HS-27A (cell line): ENCODE results near the gene NXPH3.
"Not testable (repeated sequence)": the region's sequence is repeated elsewhere in the genome, so short reads cannot be mapped to it uniquely, and the experiment has no call there.

Experiments
- DNase-seq: peaks from one replicate; pipeline ENCODE4 v3.0.0-alpha.2; 2012; ENCODE audit warnings: low read depth, missing footprints

The NXPH3 gene

DNA sequence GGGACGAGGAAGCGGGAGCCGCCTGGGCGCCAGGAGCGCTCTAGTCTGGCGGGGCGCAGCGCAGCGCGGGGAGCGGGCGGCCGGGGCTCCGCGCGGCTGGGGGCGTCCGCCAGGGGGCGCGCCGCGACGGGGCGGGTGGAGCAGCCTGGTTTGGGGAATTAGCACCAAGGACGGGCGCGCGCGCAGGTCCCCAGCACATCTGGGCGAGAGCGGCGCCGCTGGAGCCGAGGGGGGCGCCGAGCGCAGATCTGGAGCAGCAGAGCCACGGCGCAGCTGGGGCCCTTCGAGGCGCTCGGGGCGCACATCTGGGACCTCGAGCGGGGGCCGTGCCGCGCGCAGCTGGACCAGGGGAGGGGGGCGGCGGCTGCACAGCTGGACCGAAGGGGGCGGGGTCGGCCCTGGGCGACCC is at the start of gene NXPH3:
TSS of gene NXPH3 (plus strand) at position 193 of the 409 bp plus-strand sequence. CDS start 349 bp downstream, outside the sequence.
- DNase-seq, result no peak

DNA sequence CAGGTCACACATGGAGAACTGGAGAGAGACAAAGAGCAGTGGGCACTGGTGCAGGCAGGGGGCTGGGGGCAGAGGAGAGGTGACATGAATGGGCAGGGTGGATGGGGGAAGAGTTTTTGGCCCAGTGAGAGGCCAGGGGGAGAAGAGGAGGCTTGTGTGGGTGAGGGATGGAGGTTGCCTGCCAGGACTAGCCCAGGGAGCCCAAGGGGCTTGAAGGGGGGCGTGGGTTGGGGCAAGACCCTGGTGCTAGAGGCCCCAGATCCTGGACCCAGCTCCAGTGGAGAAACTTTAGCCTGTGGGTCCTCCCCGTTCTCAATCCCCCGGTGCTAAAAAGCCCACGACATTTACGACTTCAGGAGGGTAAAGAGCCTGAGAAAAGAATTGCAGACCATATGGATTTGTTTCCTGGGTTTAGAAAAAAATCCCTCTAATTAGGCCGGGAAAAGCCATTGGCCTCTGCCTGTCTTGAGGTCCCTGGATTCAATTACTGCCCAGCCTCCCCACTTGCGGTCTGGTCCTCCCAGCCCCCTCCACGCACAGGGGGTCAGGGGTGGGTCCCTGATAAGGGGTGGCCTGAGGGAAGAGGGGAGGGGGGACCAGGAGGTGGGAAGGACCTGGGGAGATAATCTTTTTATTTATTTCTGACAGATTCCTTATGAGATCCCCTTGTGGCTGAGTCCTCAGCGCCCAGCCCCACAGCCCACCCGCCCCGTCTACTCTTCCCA is 47.6 kb upstream of the NXPH3 start:
- no peak for DNase-seq

DNA sequence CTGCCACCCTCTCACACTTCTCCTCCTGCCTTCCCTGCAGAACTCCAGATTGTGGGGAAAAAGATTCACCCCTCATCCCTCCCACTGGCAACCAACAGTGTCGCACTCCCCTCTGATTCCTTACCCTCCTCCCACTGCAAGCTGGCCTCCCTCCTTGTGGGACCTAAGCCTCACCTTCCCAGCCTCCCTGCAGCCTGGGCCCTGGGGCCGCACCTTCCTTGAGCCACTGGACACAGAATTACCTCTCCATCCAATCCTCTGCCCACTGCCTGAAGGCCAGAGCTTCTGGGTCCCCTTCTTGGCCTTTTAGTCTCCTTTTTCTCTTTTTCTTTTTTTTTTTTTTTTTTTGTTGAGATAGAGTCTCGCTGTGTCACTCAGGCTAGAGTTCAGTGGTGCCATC is 46.7 kb upstream of the NXPH3 start:
- DNase-seq, result no peak

DNA sequence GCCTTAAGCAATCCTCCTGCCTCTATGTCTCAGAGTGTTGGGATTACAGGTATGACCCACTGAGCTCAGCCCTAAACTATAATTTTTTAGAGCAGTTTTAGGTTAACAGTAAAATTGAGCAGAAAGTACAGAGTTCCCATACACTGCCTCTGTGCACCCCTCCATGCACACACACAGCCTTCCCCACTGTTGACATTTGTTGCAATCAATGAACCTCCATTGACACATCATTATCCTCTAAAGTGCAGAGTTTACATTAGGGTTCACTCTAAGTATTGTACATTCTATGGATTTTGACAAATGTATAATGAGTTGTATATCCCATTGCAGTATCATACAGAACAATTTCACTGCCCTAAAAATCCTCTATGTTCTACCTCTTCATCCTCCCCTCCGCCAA is 45.6 kb upstream of the NXPH3 start:
- DNase-seq, result no peak

DNA sequence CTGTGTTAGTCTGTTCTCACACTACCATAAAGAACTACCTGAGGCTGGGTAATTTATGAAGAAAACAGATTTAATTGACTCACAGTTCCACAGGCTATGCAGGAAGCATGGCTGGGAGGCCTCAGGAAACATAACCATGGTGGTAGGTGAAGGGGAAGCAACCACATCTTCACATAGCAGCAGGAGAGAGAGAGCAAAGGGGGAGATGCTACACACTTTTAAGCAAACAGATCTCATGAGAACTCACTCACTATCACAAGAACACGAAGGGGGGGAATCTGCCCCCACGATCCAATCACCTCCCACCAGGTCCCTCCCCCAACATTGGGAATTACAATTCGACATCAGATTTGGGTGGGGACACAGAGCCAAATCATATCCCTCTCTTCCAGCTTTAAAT is 31.8 kb upstream of the NXPH3 start:
- no peak for DNase-seq

DNA sequence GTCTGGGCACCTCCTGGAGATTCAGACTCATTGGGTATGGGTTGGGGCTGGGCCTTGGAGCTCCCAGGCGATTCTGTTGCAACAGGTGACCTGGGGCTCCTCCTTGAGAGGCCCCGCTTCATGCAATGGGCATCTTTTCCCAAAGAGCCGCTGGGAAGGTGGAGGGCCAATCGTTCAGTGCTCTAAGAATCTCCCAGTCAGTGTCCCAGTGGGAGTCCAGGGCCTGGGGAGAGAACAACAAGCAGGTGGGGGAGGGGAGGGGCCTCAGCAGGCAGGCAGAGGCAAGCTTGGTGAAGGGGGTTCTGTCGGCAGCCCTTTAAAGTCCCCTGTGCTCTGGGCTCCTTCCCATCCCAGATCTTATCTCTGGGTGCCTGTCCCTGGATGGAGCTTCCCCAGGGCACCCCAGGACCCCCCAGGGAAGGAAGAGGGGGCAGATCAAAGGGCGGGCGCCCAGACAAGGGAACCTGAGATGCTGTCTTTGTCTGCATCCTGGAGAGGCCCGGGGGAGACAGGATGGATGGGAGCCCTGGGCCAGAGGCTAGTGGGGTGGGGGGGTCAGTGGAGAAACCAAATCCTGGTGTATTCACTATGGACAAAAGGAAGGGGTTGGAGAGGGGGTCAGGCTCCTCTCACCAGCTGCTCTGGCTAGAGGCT is 30.5 kb upstream of the NXPH3 start:
- no peak for DNase-seq

DNA sequence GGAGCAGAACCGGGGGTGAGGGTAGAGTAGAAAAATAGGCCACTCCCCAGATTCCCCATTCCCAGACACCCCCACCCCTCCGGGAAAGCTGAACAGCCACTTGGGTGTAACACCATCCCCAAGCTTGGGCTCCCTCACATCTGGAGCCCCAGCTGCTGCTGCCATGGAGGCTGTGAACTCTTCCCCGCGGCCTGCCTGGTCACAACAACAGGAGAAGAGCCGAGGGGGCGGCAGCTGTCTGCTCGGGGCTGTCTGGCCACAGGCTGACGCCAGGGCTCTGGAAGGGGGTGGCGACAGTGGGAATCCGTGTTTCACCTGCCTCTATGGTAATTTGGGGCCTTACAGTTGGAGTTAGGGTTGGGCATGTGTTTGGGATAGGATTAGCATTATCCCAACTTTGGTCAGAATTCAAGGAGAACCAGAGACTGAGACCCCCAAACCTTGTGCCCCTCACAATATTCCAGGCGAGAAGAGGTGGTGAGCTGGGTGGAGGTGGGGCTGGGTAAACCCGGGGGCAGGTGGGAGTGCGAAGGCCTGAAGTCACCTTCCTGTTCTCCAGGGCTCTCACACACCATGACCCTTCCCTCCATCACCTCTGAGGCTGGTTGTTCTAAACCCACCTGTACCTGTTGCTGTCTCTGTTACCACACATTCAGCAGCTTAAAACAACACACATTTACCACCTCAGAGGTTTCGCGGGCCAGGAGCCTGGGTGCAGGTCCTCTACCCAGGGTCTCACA is 29.7 kb upstream of the NXPH3 start:
- no peak for DNase-seq

DNA sequence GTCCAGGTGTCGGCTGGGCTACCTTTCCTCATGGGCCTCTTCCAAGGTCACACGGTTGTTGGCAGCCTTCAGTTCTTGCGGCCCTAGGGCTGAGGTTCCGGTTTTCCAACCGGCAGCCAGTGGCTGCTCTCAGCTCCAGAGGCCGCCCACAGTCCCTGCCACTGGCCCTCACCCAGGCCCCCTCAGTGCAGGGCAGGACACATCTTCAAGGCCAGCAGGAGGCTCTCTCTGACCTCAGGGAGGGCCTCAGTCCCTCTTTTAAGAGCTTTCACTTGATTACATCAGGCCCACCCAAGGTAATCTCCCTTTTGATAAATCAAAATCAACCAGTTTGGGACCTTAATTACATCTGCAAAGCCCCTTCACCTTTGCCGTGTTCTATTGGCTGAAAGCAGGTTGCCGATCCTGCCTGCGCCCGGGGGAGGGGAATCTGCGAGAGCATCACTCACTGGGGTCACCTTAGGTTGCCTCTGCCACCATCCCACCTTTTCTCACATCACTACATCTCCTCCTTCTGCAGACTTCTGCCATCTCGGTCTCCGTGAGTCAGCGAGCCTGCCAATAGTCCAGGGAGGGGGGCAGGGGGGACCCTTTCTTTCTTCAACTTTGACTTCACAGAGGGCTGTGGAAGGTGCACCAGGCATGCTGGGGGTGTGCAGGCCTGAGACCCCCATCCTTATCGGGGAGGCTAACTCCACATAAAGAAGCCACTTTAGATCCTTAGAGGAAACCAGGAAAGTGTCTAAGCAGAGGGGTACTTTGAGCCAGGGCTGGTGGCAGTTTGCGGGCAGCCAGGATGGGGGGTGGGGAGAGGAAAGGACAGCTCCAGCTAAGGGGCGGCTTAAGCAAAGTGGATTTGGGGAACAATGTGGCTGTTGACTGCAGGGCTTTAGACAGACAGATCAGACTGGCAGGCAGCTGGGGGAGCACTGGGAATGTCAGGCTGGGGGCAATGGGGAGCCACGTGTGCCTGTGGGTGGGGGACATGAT is 28.8 kb upstream of the NXPH3 start:
- no peak for DNase-seq

DNA sequence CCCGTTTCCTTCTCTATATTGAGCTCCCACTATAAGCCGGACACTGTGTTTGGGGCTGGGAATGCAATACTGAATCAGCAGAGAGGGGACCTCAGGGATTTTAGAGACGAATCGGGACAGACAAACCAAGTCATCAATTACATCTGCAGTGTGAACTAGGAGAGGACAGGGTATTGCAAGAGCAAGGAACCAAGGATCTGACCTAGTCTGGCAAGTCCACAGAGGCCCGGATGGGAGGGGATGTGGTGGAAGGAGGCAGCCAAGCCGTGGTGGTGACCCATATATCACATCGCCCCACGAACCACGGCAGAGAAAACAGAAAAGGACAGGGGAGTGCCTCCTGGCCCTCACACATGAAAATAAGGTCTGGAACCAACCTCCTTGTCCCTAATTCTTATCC is 28.1 kb upstream of the NXPH3 start:
- DNase-seq, result no peak

DNA sequence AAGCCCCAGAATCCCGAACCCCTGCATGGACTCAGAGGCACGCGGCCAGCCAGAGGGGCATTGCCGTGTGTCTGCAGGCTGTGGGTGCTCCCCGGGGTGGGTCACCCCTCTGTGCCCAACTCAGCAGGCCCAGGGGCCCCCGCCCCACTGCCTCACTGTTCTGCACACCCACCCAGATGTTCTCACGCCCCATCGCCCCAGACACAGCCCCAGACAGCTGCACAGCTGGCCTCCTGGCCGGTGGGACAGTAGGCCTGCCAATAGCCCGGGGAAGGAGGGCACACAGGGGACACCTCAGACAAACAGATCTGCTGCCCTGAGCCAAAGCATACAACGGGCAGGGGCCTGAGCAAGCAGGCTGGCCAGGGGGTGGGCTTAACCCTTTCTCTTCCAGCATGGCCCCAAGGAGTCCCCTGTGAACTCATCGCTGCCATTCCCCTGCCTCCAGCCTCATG is 27.6 kb upstream of the NXPH3 start:
- no peak for DNase-seq

DNA sequence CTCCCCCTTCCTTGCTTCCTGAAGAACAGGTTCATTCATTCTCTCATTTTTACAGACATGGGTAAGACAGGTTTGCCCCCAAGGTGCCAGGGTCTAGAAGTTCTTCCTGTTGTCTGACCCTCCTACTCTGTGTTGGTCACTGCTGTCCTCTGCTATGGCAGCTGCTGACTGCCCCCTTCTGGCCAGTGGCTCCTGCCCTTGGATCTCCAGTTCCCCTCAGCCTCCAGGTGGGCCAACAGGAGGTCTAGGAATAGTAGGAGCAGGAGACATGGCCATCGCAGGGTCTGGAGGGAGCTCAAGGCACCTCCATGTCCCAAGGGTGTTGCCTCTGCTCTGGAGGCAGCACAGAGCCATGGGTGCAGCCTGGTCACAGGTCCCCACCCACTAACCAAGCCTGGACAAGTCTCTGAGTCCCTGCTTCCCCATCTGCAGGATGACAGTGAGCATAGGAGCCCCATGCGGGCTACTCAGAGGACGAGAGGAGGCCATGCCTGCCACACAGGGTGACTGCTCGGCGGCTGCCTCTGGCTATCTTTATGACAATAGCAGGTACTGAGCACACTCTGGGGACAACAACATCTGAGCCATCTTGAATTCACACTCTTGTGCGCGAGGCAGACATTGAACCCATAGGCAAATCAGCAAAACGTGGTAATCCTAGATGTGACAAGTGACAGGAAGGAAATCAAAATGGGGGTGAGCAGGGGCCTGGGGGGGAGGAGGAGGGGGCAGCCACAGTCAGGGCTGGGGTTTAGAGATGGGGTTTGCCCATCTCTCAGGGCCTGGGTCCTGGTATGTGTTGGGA is 27.0 kb upstream of the NXPH3 start:
- DNase-seq, result no peak

DNA sequence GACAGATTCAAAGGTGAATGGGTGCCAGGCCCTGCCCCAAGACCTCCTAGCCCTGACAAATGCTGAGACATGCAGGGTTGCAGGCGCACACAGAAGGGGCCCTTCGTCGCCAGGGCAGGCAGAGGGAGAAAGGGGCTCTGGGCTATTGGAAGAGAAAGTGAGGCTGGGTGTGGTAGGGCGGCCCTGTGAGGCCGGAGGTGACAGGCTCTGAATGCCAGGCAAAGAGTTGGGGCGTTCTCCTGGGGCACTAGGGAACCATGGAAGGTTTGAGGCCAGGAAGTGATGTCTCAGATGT is 26.4 kb upstream of the NXPH3 start:
- no peak for DNase-seq

DNA sequence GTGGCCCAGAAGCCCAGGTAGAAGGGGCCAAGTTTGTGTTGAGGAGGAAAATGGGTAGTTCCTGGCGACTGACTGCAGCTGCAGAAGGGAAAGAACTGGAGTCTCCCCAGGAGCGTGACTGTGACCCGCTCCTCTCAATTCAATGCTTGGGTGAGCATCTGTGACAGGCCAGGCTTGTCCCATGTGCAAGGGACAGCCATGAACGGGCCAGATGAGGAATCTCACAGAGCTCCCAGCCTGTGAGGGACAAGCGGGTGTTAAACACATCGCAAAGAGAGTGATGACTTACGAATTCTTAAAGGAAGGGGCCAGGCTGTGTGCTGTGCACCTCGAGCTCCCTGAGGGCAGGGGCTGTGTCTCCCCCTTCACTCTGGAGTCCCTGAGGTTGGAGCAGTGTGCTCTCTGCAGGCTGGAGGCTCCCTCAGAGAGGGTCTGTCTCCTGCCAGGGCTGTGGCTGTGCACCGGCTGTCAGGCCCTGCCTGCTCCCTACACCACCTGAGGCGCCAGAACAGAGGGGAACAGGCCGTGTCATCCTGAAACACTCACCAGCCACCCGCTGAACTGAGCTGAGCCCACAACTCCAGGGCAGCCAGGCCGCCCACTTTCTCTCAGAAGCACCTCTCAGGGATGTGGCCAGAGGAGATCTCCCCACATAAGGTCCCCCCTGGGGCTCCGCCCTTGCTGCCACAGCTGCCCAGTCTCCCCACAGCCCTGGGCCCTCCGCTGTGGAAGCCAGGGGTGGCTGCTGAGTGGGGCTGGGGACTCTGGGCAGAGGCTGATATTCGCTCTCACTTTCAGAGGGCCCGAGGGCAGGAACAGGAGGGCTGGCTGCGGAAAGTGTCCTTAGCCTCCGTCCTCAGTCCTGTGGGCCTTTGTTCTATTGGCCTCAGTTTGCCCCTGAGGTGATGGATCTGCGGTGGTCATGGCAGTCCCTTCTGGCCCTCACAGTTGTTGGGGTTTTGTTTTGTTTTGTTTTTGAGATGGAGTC is 25.7 kb upstream of the NXPH3 start:
- DNase-seq, result no peak

DNA sequence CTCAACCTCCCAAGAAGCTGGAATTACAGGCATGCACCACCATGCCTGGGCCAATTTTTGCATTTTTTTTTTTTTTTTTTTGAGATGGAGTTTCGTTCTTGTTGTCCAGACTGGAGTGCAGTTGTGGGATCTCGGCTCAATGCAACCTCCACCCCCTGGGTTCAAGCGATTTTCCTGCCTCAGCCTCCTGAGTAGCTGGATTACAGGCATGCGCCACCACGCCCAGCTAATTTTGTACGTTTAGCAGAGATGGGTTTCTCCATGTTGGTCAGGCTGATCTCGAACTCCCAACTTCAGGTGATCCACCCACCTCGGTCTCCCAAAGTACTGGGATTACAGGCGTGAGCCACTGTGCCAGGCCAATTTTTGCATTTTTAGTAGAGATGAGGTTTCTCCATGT is 24.9 kb upstream of the NXPH3 start:
- not testable (repeated sequence) for DNase-seq

DNA sequence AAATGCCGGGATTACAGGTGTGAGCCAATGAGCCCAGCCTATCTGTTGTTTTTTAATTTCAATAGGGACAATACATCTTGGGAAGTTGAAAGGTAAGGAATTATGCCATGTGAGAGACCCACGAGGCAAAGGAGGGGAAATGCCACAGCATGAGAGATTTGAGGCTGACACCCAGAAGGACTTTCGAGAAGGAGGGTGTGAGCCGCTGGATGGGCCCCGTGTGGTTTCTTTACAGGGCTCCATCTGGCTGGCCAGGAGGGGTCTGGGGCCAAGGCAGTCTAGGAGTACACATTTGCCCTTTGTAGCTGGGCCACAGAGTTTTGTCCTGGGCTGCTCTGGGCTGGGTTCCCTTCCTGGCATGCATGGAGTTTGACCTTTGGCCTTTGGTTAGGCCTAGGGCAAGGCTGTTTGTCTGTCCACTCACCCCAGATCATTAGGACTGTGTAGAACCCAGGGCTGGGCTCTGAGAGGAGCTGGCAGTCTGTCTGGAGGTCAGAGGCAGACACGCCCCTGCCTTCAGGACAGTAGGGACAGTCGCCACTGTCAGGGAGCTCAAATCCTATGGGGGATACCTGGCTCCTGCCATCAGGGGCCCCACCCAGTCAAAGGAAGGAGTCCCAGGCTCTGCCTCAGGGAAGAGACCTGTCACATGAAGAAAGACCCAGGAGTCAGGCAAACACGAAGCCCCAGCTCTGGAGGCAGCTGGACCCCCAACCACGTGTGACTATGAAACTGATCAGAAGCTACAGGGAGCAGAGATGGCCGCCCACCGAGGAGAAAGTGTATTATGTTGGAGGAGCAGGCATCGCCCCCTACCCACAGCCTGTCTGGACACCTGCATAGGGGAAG is 24.2 kb upstream of the NXPH3 start:
- no peak for DNase-seq

DNA sequence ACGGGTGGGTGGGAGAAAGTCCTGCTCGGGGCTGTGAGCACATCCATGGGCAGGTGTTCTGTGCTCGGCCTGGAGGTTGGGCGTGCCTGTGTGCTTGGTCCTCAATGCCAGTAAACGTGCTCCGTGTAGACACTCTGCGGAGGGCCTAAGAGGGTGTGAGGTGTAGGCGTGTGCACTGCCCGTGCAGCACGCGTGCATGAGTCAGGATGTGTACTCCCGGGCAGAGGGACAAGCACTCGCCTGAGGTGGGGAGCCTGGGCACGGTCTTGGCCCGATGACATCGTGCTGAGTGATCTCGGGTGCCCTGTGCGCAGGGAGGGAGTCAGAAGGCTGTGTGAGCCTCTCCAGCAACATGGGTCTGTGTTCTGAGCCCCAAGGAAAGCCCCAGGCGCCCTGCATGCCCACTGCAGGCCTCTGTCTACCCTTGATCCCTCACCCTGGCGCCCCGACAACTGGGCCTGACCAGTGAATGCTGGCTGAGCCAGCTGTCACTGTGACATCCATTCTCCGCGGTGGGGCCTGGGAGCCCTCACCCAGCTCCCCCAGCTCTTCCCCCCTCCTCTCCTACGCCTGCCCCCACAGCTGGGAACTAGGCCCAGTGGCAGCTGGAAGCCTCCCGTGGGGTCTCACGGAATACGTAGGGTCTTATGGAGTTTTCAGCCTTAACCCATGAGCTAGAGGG is 23.5 kb upstream of the NXPH3 start:
- no peak for DNase-seq

DNA sequence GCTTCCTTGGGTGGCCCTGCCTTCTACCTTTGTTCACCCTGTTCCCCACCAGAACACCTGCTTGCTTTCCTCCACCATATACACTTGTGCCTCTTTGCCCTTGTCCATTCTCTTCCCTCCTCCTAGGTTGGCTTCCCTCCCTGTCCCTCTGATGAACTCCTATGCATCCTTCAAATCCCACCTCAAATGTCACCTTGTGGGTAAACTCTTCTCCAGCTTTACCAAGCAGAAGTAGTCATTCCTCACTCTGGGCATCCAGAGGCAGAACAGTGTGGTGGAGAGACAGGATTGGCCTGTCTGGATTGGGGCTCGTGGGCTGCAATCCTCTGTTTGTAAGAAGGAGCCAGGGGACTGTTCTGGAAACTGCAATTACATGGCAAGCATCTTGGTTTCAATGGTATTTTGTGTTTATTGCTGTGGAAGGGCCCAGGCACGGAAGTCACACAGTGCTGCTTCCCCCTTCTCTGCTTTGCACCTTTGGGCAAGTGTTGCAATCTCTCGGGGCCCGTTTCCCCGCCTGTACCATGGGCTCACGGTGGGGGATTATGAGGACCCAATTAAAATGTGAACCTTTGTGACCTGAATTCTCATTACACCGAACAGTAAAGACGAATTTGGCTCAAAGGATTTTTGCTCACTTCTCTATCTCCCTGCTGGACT is 21.9 kb upstream of the NXPH3 start:
- DNase-seq, result no peak
